GM12878 (cell line): ENCODE measurements around the gene DBR1. TPM values are rescaled to one million over a fixed set of nuclear protein-coding genes. Genes with fewer than 3 reads are reported as not detected.

Source experiments
- BCLAF1 ChIP-seq: fragments of 450-650 bp; IDR thresholded peaks from 2 replicates; pipeline ENCODE4 v1.6.1; 2017; ENCODE audit warnings: antibody characterized with exemption, mild to moderate bottlenecking, moderate library complexity
- BHLHE40 ChIP-seq, 2 experiments: fragments of 450-650 bp in 1 of 2; IDR thresholded peaks; 2 replicates each; pipeline ENCODE4 v1.6.1; 2011 to 2017; ENCODE audit warnings: low read depth in 2 of 2, borderline replicate concordance in 1 of 2, improper control_type of control experiment in 1 of 2, low read length in 1 of 2, mild to moderate bottlenecking in 1 of 2
- CBX3 ChIP-seq: fragments of 200-600 bp; sonication (generic); IDR thresholded peaks from 2 replicates; pipeline ENCODE4 v1.6.1; 2016; ENCODE audit warnings: low read depth, borderline replicate concordance
- CTCF ChIP-seq, 3 experiments: IDR thresholded peaks in 2 of 3; conservative IDR thresholded peaks in 1 of 3; 2 replicates each; pipeline ENCODE4 v1.5.1; 2011; ENCODE audit warnings: low read depth in 3 of 3, low read length in 3 of 3, mild to moderate bottlenecking in 3 of 3, control low read depth in 2 of 3, moderate library complexity in 2 of 3, inconsistent platforms in 1 of 3, mixed read lengths in 1 of 3; ENCODE audit not compliant: control insufficient read depth in 2 of 3, insufficient read depth in 1 of 3; ENCODE audit errors: extremely low read depth in 1 of 3
- EED ChIP-seq: sonication (generic); IDR thresholded peaks from 2 replicates; pipeline ENCODE4 v1.6.1; 2016; ENCODE audit warnings: antibody characterized with exemption, low read depth
- FOXM1 ChIP-seq: IDR thresholded peaks from 2 replicates; pipeline ENCODE4 v1.6.1; 2012; ENCODE audit warnings: low read depth, mild to moderate bottlenecking, inconsistent platforms, low read length, moderate library complexity
- HCFC1 ChIP-seq: fragments of 150-350 bp; IDR thresholded peaks from 2 replicates; pipeline ENCODE4 v1.6.1; 2014; ENCODE audit warnings: low read length
- IKZF1 ChIP-seq: fragments of 450-650 bp; conservative IDR thresholded peaks from 2 replicates; pipeline ENCODE4 v1.6.1; 2017; ENCODE audit warnings: antibody characterized with exemption, mild to moderate bottlenecking
- KAT2A ChIP-seq: conservative IDR thresholded peaks from 2 replicates; pipeline ENCODE4 v1.6.1; 2011; ENCODE audit warnings: low read depth, low read length; ENCODE audit not compliant: control insufficient read depth
- MEF2A ChIP-seq: IDR thresholded peaks from 2 replicates; pipeline ENCODE4 v1.6.1; 2011; ENCODE audit warnings: low read depth, mild to moderate bottlenecking, low read length, moderate library complexity; ENCODE audit not compliant: insufficient read depth
- MTA3 ChIP-seq: IDR thresholded peaks from 2 replicates; pipeline ENCODE4 v1.6.1; 2012; ENCODE audit warnings: low read length, inconsistent platforms, borderline replicate concordance
- SMC3 ChIP-seq: IDR thresholded peaks from 2 replicates; pipeline ENCODE4 v1.6.1; 2011; ENCODE audit warnings: low read length, improper control_type of control experiment, borderline replicate concordance
- USF1 ChIP-seq: IDR thresholded peaks from 2 replicates; pipeline ENCODE4 v1.6.1; 2011; ENCODE audit warnings: borderline replicate concordance, low read depth, mild to moderate bottlenecking, moderate library complexity, mixed read lengths, low read length; ENCODE audit not compliant: insufficient read depth; ENCODE audit errors: extremely low read length
- ZBTB40 ChIP-seq: fragments of 450-650 bp; IDR thresholded peaks from 2 replicates; pipeline ENCODE4 v1.6.1; 2016; ENCODE audit warnings: mild to moderate bottlenecking, moderate library complexity, borderline replicate concordance
- polyA plus RNA-seq, 11 experiments: library from polyadenylated mRNA; depleted of rRNA in 4 of 11; unstranded in 6 of 11; stranded (reverse) in 5 of 11; fragments of >200 nt; fragmentation: Nextera tagmentation in 4 of 11; fragmentation: Illumina TruSeq in 1 of 11; extraction: Ambion mirVana in 4 of 11; extraction: Trizol in 1 of 11; gene quantifications; 1 replicate in 1 of 11; 2 replicates in 10 of 11; pipeline versions ENCODE4 v1.2.1 to v1.2.3, GENCODE V29; 2011 to 2016; ENCODE audit warnings: inconsistent platforms in 2 of 11, missing spikeins in 2 of 11, low read depth in 1 of 11
- total RNA-seq, 4 experiments: library from RNA; depleted of rRNA in 3 of 4; stranded (reverse); fragments of >200 nt in 3 of 4; fragmentation: Illumina TruSeq in 1 of 4; extraction: Trizol in 1 of 4; gene quantifications; 2 replicates each; pipeline versions ENCODE4 v1.2.1 to v1.2.3, GENCODE V29; 2013 to 2021

The DBR1 gene
- total and polyA plus RNA-seq, 10 of the 15 experiments (the other 5 are each of a cell fraction or from before 2014, with no cell fraction given), result 4.1 to 17.3 (median 15.8) TPM

- TF ChIP-seq USF1 (peak; percentile 12), CBX3 (no peak), BCLAF1 (no peak), MTA3 (no peak), HCFC1 (peak; percentile 72), MEF2A (no peak), EED (peak; percentile 41), KAT2A (no peak), ZBTB40 (peak; percentile 79), CTCF (IDR thresholded peaks at IDR 0.05 in 2 of 3, conservative IDR thresholded peaks at IDR 0.05 in 1 of 3; ENCODE audit: control insufficient read depth in 2 of 3, extremely low read depth in 1 of 3, insufficient read depth in 1 of 3, low read depth in 3 of 3, low read length in 3 of 3) (no peak), SMC3 (no peak), FOXM1 (no peak), BHLHE40 (IDR thresholded peaks at IDR 0.05; ENCODE audit: borderline replicate concordance in 1 of 2, low read depth in 2 of 2, low read length in 1 of 2) (peak; percentile 28 to 69; a peak in 2 of 4 replicates), IKZF1 (peak; percentile 97)
These were observed 12.7 kb upstream of the DBR1 start, which contains the start of gene ARMC8 (continued) for GRCh38 chr3:138187296-138188012.
